ENCODE measurements around the gene DHX34.

Gene DHX34

DNA sequence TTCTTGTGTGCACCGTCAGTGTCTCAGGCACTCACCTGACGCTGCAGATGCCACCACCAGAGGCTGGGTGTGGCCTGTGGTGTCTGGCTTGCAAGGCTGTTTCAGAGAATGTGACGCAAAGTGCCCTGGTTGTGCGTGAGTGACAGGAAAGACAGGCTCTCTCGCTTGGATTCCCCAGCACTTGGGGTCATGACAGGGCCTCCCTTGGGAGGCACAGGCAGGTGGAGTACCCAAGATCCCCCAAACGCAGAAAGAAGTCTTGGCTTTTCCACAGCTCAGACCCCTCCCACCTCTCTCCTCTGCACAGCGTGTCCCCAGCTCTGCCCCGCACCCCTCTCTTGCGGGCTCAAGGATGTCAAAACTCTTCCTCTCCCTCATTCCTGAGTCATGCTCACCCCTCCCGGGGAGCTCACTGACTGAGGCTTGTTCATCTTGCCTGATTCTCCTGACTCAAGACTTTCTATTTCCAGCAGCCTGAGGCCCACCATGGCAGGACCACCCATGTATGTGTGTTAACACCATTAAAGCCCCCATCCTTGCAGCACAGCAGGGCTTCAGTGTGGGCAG lies 21.0 kb downstream of the DHX34 start:
- Mint-ChIP-seq H3K36me3 (ENCODE audit: low read depth) (peaks cover 15% of the 10 kb centered on the region), H3K4me1 (ENCODE audit: low read depth) (no peaks in the 10 kb centered on the region), H3K27me3 (ENCODE audit: low read depth) (no peaks in the 10 kb centered on the region)

DNA sequence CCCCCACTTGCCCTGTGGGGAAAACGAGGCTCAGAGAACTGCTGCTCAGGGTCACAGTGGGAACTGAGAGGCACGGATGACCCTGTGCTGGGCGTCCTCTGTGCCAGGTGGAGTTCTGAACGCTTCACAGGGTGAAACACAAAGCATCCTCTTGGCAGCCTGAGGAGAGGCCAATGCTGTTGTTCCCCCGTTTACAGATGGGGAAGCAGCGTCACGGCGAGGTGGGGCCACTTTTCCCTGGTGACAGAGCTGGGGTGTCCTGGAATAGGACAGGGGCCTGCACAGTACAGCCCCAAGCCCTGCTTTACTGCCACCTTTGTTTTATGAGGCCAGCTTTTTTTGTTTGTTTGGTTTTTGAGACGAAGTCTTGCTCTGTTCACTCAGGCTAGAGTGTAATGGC lies 22.1 kb downstream of the DHX34 start:
- no peaks in the 10 kb centered on the region for H3K9me3 Mint-ChIP-seq
- no peak overlapping the region for H3K4me3 Mint-ChIP-seq
- H3K4me1 Mint-ChIP-seq (ENCODE audit: low read depth), result no peaks in the 10 kb centered on the region
- DNase-seq (ENCODE audit: low spot score), result no peak
- H3K27me3 Mint-ChIP-seq (ENCODE audit: low read depth), result no peaks in the 10 kb centered on the region
- no peak overlapping the region for H3K27ac Mint-ChIP-seq
- H3K36me3 Mint-ChIP-seq (ENCODE audit: low read depth), result peaks cover 15% of the 10 kb centered on the region

More for the DNA sequence above, 21.0 kb downstream of the DHX34 start:
- no peak overlapping the region for H3K4me3 Mint-ChIP-seq
- H3K9me3 Mint-ChIP-seq, result no peaks in the 10 kb centered on the region
- H3K27ac Mint-ChIP-seq, result no peak overlapping the region
- no peak for DNase-seq (ENCODE audit: low spot score)

DNA sequence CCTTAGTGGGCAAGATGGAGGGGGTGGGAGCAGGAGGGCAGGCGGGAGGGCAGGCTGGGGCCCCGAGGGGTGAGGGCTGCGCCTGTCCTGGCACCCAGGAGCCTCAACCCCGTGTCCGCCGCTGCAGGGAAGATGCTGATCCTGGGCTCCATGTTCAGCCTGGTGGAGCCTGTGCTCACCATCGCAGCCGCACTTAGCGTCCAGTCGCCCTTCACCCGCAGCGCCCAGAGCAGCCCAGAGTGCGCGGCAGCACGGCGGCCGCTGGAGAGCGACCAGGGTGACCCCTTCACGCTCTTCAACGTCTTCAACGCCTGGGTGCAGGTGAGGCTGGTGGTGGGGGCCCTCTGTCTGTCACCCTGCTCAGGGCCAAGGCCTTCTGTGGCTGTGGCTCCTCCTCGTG lies 23.5 kb downstream of the DHX34 start:
- Mint-ChIP-seq H3K36me3 (ENCODE audit: low read depth) (peaks cover 10% of the 10 kb centered on the region), H3K9me3 (no peaks in the 10 kb centered on the region), H3K4me3 (no peak overlapping the region), H3K27ac (no peak overlapping the region), H3K4me1 (ENCODE audit: low read depth) (no peaks in the 10 kb centered on the region), H3K27me3 (ENCODE audit: low read depth) (no peaks in the 10 kb centered on the region)
- DNase-seq (ENCODE audit: low spot score), result no peak

DNA sequence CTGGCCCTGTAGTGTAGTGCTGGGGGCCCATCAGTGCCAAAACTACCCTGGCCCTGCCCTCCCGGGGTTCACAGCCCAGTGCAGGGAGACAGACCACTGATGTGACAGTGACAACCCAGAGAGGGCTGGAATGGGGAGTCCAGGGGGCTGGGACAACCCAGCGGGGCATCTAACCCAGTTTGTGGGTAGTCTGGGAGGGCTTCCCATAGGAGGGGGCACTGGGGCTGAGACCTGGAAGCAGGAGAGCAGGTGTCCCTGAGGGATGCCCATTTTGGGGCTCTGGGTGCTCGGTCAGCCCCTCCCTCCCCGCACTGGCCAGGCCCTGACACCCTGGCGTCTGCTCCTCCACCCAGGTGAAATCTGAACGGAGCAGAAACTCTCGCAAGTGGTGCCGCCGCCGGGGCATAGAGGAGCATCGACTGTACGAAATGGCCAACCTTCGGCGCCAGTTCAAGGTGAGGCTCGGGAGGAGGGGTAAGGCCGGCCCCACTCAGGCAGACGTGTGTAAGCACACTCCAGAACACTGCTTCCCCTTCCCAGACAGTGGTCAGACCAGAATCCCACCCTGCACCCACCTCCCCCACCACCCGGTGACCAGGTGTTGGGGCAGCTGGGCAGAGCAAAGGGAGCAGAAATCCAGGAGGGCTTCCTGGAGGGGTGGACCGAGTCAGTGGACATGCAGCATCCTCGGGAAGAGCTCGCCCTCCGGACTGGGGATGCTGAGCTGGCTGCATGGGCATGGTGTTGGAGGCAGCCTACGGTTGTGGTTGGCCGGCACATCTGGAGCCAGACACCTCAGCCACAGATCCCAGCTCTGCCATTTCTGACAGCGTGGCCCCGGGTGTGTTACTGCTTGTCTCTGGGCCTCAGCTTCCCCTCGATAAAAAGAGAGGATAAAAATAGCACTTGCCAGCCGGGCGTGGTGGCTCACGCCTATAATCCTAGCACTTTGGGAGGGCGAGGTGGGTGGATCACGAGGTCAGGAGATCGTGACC lies 24.4 kb downstream of the DHX34 start:
- H3K27me3 Mint-ChIP-seq (ENCODE audit: low read depth), result no peaks in the 10 kb centered on the region

DNA sequence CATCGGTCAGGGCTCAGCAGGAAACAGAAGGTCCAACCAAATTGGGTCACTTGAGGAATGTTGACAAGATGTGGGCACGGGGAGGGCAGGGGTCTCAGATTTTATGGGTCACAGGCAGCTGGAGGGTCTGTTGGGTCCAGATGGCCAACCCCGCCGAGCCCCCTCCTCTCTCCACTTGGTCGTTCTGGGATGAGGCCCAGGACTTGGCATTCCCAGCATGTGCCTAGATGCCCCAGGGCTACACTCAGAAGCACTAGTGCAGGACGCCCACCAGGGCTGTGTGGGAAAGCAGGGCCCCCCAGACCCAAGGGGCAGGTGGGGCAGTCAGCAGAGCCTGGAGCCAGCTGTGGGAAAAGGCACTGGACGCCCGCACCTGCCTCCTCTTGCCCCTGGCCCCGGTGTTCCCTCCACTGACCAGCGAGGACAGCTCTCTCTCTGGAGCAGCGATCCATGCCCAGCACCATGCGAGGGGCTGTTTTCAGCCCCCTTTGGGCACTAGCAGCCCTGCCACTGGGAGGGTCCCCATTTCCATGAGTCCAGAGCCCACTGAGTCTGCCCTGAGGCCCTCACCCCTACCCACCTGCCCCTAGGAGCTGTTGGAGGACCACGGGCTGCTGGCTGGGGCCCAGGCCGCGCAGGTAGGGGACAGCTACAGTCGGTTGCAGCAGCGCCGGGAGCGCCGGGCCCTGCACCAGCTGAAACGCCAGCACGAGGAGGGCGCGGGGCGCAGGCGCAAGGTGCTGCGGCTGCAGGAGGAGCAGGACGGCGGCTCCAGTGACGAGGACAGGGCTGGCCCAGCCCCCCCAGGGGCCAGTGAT lies 26.0 kb downstream of the DHX34 start:
- Mint-ChIP-seq H3K4me1 (ENCODE audit: low read depth) (no peaks in the 10 kb centered on the region), H3K27ac (no peak overlapping the region), H3K9me3 (no peaks in the 10 kb centered on the region), H3K4me3 (no peak overlapping the region), H3K36me3 (ENCODE audit: low read depth) (peaks cover 4% of the 10 kb centered on the region), H3K27me3 (ENCODE audit: low read depth) (no peaks in the 10 kb centered on the region)
- DNase-seq (ENCODE audit: low spot score), result no peak

More for the DNA sequence above, 24.4 kb downstream of the DHX34 start:
- no peaks in the 10 kb centered on the region for H3K9me3 Mint-ChIP-seq
- no peak overlapping the region for H3K27ac Mint-ChIP-seq
- H3K4me3 Mint-ChIP-seq, result no peak overlapping the region
- H3K36me3 Mint-ChIP-seq (ENCODE audit: low read depth), result peaks cover 10% of the 10 kb centered on the region
- H3K4me1 Mint-ChIP-seq (ENCODE audit: low read depth), result no peaks in the 10 kb centered on the region
- DNase-seq (ENCODE audit: low spot score), result no peak

DNA sequence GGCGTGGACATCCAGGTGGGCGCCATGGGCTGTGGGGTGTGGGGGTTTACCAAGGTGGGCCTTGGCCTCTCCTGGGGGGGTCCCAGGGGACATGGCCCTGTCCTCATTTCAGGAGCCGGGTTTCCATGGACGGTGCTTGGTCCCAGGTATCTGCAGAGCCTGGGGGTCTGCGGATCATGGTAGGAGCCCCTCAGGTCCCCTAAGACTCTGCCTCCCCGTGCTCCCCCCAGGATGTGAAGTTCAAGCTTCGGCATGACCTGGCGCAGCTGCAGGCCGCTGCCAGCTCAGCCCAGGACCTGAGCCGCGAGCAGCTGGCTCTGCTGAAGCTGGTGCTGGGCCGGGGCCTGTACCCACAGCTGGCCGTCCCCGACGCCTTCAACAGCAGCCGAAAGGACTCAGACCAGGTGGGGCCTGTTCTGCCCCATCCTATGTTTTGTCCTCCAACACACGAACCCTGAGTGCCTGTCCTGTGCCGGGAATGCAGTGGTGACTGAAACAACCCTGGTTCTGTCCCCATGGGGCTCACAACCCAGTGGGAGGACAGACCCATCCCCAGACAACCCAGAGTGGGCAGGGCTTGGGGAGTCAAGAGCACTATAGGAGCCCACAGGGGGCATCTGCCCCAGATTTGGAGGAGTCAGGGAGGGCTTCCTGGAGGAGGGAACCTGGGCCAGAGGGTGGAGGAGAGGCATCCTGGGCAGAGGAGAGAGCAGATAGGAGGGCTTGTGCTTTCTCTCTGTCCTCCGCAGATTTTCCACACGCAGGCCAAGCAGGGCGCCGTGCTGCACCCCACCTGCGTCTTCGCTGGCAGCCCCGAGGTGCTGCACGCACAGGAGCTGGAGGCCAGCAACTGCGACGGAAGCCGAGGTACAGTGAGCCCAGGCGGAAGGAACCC lies 26.8 kb downstream of the DHX34 start:
- H3K36me3 Mint-ChIP-seq (ENCODE audit: low read depth), result peaks cover 10% of the 10 kb centered on the region
- no peak overlapping the region for H3K27ac Mint-ChIP-seq
- no peaks in the 10 kb centered on the region for H3K9me3 Mint-ChIP-seq
- no peak overlapping the region for H3K4me3 Mint-ChIP-seq
- no peak for DNase-seq (ENCODE audit: low spot score)
- no peaks in the 10 kb centered on the region for H3K4me1 Mint-ChIP-seq (ENCODE audit: low read depth)
- H3K27me3 Mint-ChIP-seq (ENCODE audit: low read depth), result no peaks in the 10 kb centered on the region

DNA sequence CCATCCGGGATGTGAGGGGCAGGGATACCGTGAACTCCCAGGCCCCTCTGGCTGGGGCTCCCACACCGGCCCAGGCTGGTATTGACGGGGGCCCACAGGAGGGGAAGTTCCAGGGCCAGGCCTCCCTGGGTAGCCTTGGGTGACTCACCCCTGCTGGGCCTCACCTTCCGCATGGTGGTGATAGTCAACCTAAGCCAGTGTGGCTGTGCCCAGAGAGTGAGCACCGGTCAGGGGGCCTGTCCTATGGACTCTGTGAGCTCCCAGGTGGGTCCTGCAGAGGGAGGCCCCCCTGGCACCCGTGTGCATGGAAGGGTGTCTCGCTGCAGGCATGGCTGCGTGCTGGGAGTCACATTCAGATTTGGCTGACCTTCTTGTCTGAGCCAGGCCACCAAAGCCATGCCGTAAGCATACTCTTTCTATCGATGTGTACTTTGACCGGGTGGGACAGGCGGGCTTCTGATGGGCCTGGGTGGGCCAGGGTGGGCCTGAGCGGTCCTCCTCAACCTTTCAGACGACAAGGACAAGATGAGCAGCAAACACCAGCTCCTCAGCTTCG lies 27.6 kb downstream of the DHX34 start:
- H3K4me3 Mint-ChIP-seq, result no peak overlapping the region
- no peaks in the 10 kb centered on the region for H3K27me3 Mint-ChIP-seq (ENCODE audit: low read depth)
- no peak overlapping the region for H3K27ac Mint-ChIP-seq
- DNase-seq (ENCODE audit: low spot score), result no peak
- H3K9me3 Mint-ChIP-seq, result no peaks in the 10 kb centered on the region
- peaks cover 5% of the 10 kb centered on the region for H3K4me1 Mint-ChIP-seq (ENCODE audit: low read depth)
- H3K36me3 Mint-ChIP-seq (ENCODE audit: low read depth), result peaks cover 14% of the 10 kb centered on the region

DNA sequence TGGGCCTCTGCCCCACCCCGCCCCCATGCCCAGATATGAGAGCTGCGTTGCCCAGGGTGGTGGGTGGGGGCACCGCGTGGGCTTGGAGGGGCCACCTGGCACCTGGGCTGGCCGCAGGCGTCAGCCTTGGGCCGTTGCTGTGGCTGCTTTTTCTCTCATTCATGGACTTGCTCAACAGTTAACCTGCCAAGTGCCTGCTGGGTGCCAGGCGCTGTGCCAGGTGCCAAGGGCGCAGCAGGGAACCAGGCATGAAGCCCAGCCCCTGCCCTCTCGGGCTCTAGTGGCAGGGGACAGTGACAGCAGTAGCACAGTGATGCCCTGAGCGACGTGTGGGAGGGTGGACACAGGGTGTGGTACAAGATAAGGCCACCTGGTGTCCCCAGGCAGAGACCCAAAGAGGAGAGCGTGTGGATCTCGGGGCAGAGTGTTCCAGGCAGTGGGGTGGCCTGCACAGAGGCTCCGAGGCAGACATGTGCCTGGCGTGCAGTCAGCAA lies 28.1 kb downstream of the DHX34 start:
- Mint-ChIP-seq H3K27ac (no peak overlapping the region), H3K4me1 (ENCODE audit: low read depth) (peaks cover 10% of the 10 kb centered on the region), H3K4me3 (no peak overlapping the region), H3K9me3 (no peaks in the 10 kb centered on the region), H3K36me3 (ENCODE audit: low read depth) (peaks cover 17% of the 10 kb centered on the region), H3K27me3 (ENCODE audit: low read depth) (no peaks in the 10 kb centered on the region)
- no peak for DNase-seq (ENCODE audit: low spot score)

DNA sequence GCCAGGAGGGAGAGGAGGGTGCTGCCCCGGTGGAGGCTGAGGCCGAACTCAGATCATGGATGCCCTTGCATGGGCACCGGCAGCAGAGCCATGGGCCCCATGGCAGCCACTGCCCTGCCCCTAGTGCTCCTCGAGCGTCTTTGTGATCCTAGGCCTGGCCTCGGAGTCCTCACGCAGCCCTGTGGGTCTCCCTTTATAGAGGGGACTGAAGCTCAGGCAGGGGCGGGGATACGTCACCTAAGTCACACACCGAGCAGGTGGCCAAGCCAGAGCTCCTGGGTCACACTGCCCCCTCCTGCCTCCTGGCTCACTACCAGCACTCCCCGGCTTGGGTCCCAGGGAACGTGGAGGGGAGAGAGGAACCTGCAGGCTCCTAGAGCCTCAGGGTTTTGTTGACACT lies 28.7 kb downstream of the DHX34 start:
- Mint-ChIP-seq H3K4me3 (no peak overlapping the region), H3K9me3 (no peaks in the 10 kb centered on the region), H3K27me3 (ENCODE audit: low read depth) (no peaks in the 10 kb centered on the region), H3K36me3 (ENCODE audit: low read depth) (peaks cover 17% of the 10 kb centered on the region), H3K27ac (no peak overlapping the region), H3K4me1 (ENCODE audit: low read depth) (peaks cover 10% of the 10 kb centered on the region)
- DNase-seq (ENCODE audit: low spot score), result no peak

DNA sequence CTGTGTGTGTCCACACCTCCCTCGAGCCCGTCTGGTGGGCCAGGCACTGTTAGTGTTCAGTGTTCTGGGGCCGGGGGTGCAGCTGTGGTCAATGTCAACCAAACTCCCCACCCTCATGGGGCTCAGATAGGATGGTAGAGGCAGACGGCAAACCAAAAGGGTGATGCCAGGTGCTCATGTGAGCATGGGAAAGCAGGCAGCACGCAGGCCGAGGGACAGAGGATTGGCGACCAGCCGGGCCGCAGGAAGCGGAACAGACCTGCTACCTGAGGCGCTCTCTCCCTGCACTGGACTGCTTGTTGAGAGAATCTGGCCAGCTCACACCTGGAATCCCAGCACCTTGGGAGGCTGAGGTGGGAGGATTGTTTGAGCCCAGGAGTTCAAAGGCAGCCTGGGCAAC lies 29.1 kb downstream of the DHX34 start:
- no peaks in the 10 kb centered on the region for H3K27me3 Mint-ChIP-seq (ENCODE audit: low read depth)
- no peak overlapping the region for H3K4me3 Mint-ChIP-seq
- peaks cover 12% of the 10 kb centered on the region for H3K4me1 Mint-ChIP-seq (ENCODE audit: low read depth)
- H3K36me3 Mint-ChIP-seq (ENCODE audit: low read depth), result peaks cover 17% of the 10 kb centered on the region
- no peak for DNase-seq (ENCODE audit: low spot score)
- H3K9me3 Mint-ChIP-seq, result no peaks in the 10 kb centered on the region
- no peak overlapping the region for H3K27ac Mint-ChIP-seq

DNA sequence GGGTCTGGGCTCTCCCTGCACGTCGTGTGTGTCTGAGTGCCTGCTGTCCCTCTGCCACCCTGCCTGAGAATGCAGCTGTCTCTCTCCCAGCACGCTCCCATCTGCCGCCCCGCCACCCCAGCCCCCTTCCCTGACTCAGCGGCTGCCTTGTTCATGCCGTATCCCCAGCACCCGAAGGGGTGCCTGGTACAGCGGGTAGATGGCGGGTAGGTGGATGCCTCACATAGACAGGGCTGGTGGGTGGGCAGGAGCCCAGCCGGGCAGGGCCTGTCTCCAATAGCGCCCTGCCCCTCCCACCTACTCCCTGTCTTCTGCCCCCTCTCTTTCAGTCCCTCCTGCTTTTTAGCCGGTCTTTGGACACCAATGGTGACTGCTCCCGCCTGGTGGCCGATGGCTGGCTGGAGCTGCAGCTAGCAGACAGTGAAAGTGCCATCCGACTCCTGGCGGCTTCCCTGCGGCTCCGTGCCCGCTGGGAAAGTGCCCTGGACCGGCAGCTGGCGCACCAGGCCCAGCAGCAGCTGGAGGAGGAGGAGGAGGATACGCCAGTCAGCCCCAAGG lies 30.3 kb downstream of the DHX34 start:
- Mint-ChIP-seq H3K4me3 (no peak overlapping the region), H3K9me3 (no peaks in the 10 kb centered on the region), H3K36me3 (ENCODE audit: low read depth) (peaks cover 17% of the 10 kb centered on the region), H3K27me3 (ENCODE audit: low read depth) (no peaks in the 10 kb centered on the region), H3K4me1 (ENCODE audit: low read depth) (peaks cover 15% of the 10 kb centered on the region), H3K27ac (no peak overlapping the region)
- DNase-seq (ENCODE audit: low spot score), result no peak

DNA sequence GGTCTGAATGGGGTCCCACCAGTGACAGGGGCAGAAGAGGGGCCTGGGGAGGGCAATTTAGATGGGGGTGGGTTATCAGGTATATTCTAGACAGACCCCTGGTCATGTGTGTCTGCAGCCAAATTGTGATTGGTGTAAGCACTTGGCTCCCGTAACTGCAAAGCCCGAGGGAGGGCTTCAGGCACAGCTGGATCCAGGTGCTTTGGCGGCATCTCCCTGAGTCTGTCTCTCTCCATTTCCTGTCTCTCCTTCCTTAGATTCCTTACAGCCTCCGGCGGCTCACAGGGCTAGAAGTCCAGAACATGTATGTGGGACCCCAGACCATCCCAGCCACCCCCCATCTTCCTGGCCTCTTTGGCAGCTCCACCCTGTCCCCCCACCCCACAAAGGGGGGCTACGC lies 31.4 kb downstream of the DHX34 start:
- Mint-ChIP-seq H3K4me3 (no peak overlapping the region), H3K4me1 (ENCODE audit: low read depth) (peaks cover 15% of the 10 kb centered on the region), H3K27me3 (ENCODE audit: low read depth) (no peaks in the 10 kb centered on the region), H3K36me3 (ENCODE audit: low read depth) (peaks cover 14% of the 10 kb centered on the region), H3K27ac (no peak overlapping the region), H3K9me3 (no peaks in the 10 kb centered on the region)
- no peak for DNase-seq (ENCODE audit: low spot score)

DNA sequence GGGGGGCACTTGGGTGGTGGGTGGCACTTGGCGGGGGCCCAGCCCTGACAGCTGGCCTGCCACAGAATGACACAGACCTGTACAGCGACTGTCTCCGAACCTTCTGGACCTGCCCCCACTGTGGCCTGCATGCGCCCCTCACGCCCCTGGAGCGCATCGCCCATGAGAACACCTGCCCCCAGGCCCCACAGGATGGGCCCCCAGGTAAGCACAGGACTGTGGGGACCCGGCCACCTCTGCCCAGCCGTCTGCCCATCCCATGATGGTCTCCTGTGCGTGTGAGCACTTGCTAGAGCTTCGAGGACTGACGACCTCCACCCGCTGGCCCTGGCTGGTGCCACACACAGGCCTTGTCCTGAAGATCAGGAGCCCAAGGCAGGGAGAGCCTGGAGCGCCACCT lies 32.0 kb downstream of the DHX34 start:
- no peak for DNase-seq (ENCODE audit: low spot score)
- no peak overlapping the region for H3K4me3 Mint-ChIP-seq
- peak overlapping the region; percentile 52 for H3K27ac Mint-ChIP-seq

More for the DNA sequence above, 32.0 kb downstream of the DHX34 start:
- H3K4me1 Mint-ChIP-seq (ENCODE audit: low read depth), result peaks cover 15% of the 10 kb centered on the region
- no peaks in the 10 kb centered on the region for H3K27me3 Mint-ChIP-seq (ENCODE audit: low read depth)
- no peaks in the 10 kb centered on the region for H3K9me3 Mint-ChIP-seq
- peaks cover 14% of the 10 kb centered on the region for H3K36me3 Mint-ChIP-seq (ENCODE audit: low read depth)

All from T-helper 2 cell treated with Interferon-gamma antibody and Interleukin-4, amounts not matched to agents 5 μg/mL and 100 μg/mL, for 36 hours (primary cell).